HAP-1 (cell line): ENCODE results near the gene PRKD3.
"Not testable (repeated sequence)": the region's sequence is repeated elsewhere in the genome, so short reads cannot be mapped to it uniquely, and the experiment has no call there.

Source experiments
- DNase-seq, 2 experiments: peaks; one replicate each; pipeline ENCODE4 v3.0.0-alpha.2; 2016 to 2020; ENCODE audit warnings: low spot score in 2 of 2
- H3K27me3 ChIP-seq: fragments of 250-450 bp; sonication (Bioruptor Pico); 2 replicates; pipeline ENCODE4 v1.5.1; 2020; ENCODE audit warnings: low read depth, mild to moderate bottlenecking, moderate library complexity
- H3K36me3 ChIP-seq: fragments of 250-450 bp; sonication (Bioruptor Pico); replicated peaks from 2 replicates; pipeline ENCODE4 v1.5.1; 2020; ENCODE audit warnings: mild to moderate bottlenecking
- H3K4me1 ChIP-seq: fragments of 250-450 bp; sonication (Bioruptor Pico); 2 replicates; pipeline ENCODE4 v1.5.1; 2020; ENCODE audit warnings: mild to moderate bottlenecking
- H3K4me3 ChIP-seq: fragments of 250-450 bp; sonication (Bioruptor Pico); 2 replicates; pipeline ENCODE4 v1.5.1; 2020; ENCODE audit warnings: mild to moderate bottlenecking, moderate library complexity
- H3K9me3 ChIP-seq: fragments of 250-450 bp; sonication (Bioruptor Pico); 2 replicates; pipeline ENCODE4 v1.5.1; 2020; ENCODE audit warnings: mild to moderate bottlenecking, moderate library complexity
- in situ Hi-C: fragments of 300-500 bp; cut with MboI; formaldehyde crosslinking; loops from 3 replicates; pipeline ENCODE4 v1.14.3; 2020; ENCODE audit warnings: low sequenced_read_pairs, inconsistent platforms, mixed read lengths

PRKD3 gene

GRCh38 chr2:37316181-37316580 lies 8.5 kb downstream of the PRKD3 start:
- H3K9me3 ChIP-seq: no peaks in the 10 kb centered on the region
- in situ Hi-C loops: no loop called here
- peaks cover 2% of the 10 kb centered on the region for H3K4me1 ChIP-seq
- no peak overlapping the region for H3K4me3 ChIP-seq
- H3K36me3 ChIP-seq: no peaks in the 10 kb centered on the region; the same call in 1 of the 2 replicates
- no peaks in the 10 kb centered on the region for H3K27me3 ChIP-seq
- no peak for DNase-seq

DNA sequence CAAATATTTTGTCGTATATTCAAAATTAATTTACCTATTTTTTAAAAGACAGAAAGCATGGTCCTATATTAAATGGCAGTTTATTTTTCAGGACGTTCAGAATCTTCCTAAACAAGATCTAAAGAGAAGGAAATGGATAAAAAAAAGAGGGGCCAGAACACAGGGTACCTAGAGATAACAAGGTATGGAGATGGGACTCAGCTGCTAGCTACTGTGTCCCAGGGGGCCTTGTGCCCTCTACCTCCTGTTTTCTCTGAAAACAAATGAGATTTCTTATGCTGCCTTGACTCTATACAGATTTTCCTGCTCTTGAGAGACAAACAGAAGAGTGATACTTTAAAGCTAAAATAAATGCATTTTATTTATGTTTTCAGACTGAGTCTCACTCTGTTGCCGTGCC lies 9.3 kb downstream of the PRKD3 start:
- no peaks in the 10 kb centered on the region for H3K27me3 ChIP-seq
- no peak overlapping the region for H3K4me3 ChIP-seq
- DNase-seq: no peak
- in situ Hi-C loops: no loop called here
- no peaks in the 10 kb centered on the region; the same call in 1 of the 2 replicates for H3K36me3 ChIP-seq
- no peaks in the 10 kb centered on the region for H3K9me3 ChIP-seq
- H3K4me1 ChIP-seq: peaks cover 2% of the 10 kb centered on the region; the same call in 1 of the 2 replicates

- no peak for DNase-seq
- H3K9me3 ChIP-seq: no peaks in the 10 kb centered on the region
- H3K36me3 ChIP-seq: no peaks in the 10 kb centered on the region
- no peaks in the 10 kb centered on the region for H3K27me3 ChIP-seq
- no peak overlapping the region for H3K4me3 ChIP-seq
- H3K4me1 ChIP-seq: peaks cover 2% of the 10 kb centered on the region; the same call in 1 of the 2 replicates
- in situ Hi-C loops: no loop called here
Observed at GRCh38 chr2:37307500-37307899, 17.1 kb downstream of the PRKD3 start.

DNA sequence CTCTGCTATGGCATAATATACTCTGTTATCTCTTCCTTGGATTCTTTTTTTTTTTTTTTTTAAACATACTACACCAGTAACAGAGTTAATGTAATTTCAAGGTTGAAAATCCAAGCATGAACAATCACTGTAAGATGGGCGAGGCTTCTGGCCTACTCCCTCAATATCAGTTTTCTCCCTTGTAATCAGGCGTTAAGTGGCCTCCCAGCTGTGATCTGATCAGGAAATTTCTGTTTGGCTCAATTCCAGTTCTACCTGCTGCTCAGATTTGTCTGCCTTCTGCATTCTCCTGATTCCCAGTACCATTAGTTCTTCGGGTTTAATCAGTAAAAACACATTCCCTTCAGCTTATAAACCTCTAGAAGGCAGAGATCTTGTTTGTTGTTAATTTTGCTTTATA lies 18.6 kb downstream of the PRKD3 start:
- H3K9me3 ChIP-seq: no peaks in the 10 kb centered on the region
- no peaks in the 10 kb centered on the region for H3K27me3 ChIP-seq
- no peak for DNase-seq
- H3K4me1 ChIP-seq: no peaks in the 10 kb centered on the region
- in situ Hi-C loops: no loop called here
- no peak overlapping the region for H3K4me3 ChIP-seq
- H3K36me3 ChIP-seq: no peaks in the 10 kb centered on the region

DNA sequence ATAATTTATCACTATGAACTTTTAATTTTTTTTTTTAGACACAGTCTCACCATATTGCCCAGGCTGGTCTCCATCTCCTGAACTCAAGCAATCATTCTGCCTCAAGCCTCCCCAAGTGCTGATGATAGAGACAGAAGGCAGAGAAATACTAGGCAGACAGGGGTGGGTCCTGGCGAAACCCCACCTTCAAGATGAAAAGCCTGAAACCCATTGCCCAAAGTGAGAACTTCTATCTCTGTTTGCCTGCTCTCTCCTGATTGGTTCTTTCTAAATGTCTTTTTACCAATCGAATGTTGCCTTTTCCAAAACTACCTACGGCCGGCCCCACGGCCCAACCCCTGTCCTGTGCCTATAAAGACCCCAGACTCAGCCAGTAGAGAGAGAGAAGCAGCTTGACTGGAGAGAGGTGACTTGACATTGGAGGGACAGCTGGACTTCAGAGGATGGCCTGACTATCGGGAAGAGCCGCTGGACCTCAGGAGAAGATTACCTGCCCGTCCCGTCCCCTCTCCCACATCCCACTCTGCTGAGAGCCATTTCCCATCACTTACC lies 21.9 kb downstream of the PRKD3 start:
- no peaks in the 10 kb centered on the region for H3K4me1 ChIP-seq
- H3K4me3 ChIP-seq: no peak overlapping the region
- in situ Hi-C loops: no loop called here
- no peak for DNase-seq
- no peaks in the 10 kb centered on the region for H3K36me3 ChIP-seq
- H3K27me3 ChIP-seq: no peaks in the 10 kb centered on the region
- no peaks in the 10 kb centered on the region for H3K9me3 ChIP-seq

DNA sequence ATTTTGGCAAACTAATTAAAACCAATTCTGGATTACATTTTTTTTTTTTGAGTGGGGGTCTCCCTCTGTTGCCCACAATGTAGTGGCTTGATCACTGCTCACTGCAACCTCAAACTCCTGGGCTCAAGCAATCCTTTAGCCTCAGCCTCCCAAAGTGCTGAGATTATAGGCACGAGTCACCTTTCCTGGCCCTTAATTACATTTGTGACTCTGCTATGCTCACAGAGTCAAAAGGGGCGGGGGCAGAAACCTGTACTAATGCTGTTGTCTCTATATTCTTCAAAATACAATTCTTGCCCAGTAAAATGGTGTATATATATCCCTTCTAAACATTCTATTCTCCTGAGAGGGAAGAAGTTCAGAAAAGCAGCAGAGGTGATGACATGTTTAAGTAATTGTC lies 23.2 kb downstream of the PRKD3 start:
- Histone ChIP-seq H3K36me3 (no peaks in the 10 kb centered on the region), H3K9me3 (no peaks in the 10 kb centered on the region), H3K4me1 (no peaks in the 10 kb centered on the region), H3K4me3 (no peak overlapping the region), H3K27me3 (no peaks in the 10 kb centered on the region)
- no peak for DNase-seq
- in situ Hi-C loops: no loop called here

GRCh38 chr2:37300578-37300977 lies 24.1 kb downstream of the PRKD3 start:
- Histone ChIP-seq H3K4me3 (no peak overlapping the region), H3K9me3 (no peaks in the 10 kb centered on the region), H3K4me1 (no peaks in the 10 kb centered on the region), H3K36me3 (no peaks in the 10 kb centered on the region), H3K27me3 (no peaks in the 10 kb centered on the region)
- DNase-seq: no peak
- in situ Hi-C loops: no loop called here

DNA sequence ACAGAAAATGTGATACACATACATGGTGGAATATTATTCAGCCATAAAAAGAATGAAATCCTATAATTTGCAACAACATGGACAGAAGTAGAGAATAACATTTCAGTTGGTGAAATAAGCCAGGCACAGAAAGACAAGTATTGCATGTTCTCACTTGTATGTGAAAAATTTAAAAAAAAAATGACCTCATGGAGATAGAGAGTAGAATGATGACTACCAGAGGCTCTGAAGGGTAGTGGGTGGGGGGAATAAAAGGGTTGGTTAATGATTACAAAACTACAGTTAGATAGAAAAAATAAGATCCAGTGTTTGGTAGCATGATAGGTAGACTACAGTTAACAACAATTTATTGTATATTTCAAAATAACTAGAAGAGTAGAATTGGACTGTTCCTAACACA lies 24.5 kb downstream of the PRKD3 start:
- H3K36me3 ChIP-seq: no peaks in the 10 kb centered on the region
- DNase-seq: no peak
- H3K4me1 ChIP-seq: no peaks in the 10 kb centered on the region
- no peaks in the 10 kb centered on the region for H3K27me3 ChIP-seq
- in situ Hi-C loops: no loop called here
- H3K4me3 ChIP-seq: no peak overlapping the region
- H3K9me3 ChIP-seq: no peaks in the 10 kb centered on the region

GRCh38 chr2:37297632-37298031 lies 27.0 kb downstream of the PRKD3 start:
- H3K4me1 ChIP-seq: no peaks in the 10 kb centered on the region
- no peaks in the 10 kb centered on the region for H3K9me3 ChIP-seq
- H3K4me3 ChIP-seq: no peak overlapping the region
- no peaks in the 10 kb centered on the region; the same call in 1 of the 2 replicates for H3K36me3 ChIP-seq
- no peaks in the 10 kb centered on the region for H3K27me3 ChIP-seq
- in situ Hi-C loops: no loop called here
- no peak for DNase-seq

DNA sequence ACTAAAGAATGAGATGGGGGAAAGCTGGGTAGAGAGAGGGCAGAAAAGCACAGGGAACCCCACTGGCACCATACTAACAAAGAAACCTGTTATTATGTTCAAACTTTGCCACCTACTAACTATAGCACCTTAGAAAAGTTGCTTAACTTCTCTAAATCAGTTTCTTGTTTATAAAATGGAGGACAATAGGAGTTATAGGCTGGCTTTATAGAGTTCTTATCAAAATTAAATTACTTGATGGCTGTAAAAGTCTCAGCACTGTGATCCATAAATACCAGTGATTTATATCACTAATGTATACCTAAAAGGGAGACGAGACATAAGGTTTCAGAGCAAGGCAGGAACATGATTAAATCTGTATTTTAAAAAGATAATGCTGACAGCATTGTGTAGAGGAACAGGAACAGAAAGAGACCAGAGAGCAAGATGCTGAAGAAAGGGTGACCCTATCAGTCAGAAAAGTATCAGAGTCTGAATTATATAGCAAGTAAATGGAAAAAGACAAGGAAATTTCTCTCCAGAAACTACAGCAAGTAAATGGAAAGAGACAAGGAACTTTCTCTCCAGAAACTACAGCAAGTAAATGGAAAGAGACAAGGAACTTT lies 29.1 kb downstream of the PRKD3 start:
- Histone ChIP-seq H3K9me3 (no peaks in the 10 kb centered on the region), H3K36me3 (peaks cover 9% of the 10 kb centered on the region), H3K4me3 (no peak overlapping the region), H3K4me1 (no peaks in the 10 kb centered on the region), H3K27me3 (no peaks in the 10 kb centered on the region)
- no peak for DNase-seq
- in situ Hi-C loops: no loop called here

DNA sequence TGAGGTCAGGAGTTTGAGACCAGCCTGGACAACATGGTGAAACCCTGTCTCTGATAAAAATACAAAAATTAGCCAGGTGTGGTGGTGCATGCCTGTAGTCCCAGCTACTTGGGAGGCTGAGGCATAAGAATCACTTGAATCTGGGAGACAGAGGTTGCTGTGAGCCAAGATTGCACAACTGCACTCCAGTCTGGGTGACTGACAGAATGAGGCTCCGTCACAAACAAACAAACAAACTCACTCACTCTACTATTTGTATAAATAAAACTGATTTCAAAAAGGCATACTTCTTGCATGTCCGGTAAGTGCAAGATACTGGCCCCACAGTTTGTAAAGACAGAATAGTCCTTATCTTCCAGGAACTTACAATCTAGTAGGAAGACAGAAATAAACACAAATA lies 29.8 kb downstream of the PRKD3 start:
- H3K4me3 ChIP-seq, H3K36me3 ChIP-seq, H3K9me3 ChIP-seq, DNase-seq, H3K4me1 ChIP-seq, H3K27me3 ChIP-seq, in situ Hi-C loops: not testable (repeated sequence)

- DNase-seq: no peak
- H3K36me3 ChIP-seq: peaks cover 19% of the 10 kb centered on the region
- no peaks in the 10 kb centered on the region for H3K4me1 ChIP-seq
- H3K9me3 ChIP-seq: no peaks in the 10 kb centered on the region
- in situ Hi-C loops: no loop called here
- H3K27me3 ChIP-seq: no peaks in the 10 kb centered on the region
- no peak overlapping the region for H3K4me3 ChIP-seq
Observed at GRCh38 chr2:37291680-37292079, 33.0 kb downstream of the PRKD3 start.

DNA sequence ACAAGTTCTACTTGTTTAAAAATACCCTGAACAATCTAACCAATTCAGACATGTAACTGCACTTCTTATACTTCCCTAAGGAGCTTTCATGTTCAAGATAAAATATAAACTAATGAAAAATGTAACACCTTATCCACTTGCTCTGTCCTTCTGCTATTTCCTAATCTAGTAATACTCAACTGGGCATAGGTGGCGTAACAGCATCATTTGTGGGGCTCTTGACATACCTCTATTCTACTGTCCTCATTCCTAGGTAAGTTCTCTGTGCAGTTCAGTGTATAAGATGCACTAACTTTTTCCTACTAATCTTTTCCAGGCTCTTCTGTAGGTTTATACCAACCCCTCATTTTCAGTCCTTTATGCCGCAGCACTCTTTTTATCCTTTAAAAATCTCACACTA lies 36.7 kb downstream of the PRKD3 start:
- Histone ChIP-seq H3K4me1 (no peaks in the 10 kb centered on the region), H3K36me3 (peaks cover 25% of the 10 kb centered on the region)

GRCh38 chr2:37284381-37284780 lies 40.3 kb downstream of the PRKD3 start:
- in situ Hi-C loops: no loop called here
- H3K4me1 ChIP-seq: no peaks in the 10 kb centered on the region
- no peaks in the 10 kb centered on the region for H3K27me3 ChIP-seq
- peaks cover 43% of the 10 kb centered on the region for H3K36me3 ChIP-seq
- no peak overlapping the region for H3K4me3 ChIP-seq
- H3K9me3 ChIP-seq: no peaks in the 10 kb centered on the region
- no peak for DNase-seq

More for the DNA sequence above, 36.7 kb downstream of the PRKD3 start:
- DNase-seq: no peak
- Histone ChIP-seq H3K4me3 (no peak overlapping the region), H3K9me3 (no peaks in the 10 kb centered on the region), H3K27me3 (no peaks in the 10 kb centered on the region)
- in situ Hi-C loops: no loop called here

DNA sequence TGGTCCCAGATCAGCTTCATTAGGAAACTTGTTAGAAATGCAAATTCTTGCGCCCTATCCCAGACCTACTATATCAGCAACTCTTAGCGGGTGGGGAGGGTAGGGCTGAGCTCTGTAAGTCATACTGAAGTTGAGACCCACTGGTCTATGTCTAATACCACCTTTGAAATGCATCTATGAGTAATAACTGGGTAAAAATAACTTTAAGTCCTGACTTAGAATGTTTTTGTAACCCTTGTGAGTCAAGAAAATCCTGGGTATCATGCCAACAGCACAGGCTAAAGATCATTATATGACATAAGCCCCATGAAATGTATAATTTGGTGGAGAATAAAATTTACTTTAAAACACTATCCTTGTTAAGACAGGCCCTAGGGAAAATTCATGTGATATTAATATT lies 41.4 kb downstream of the PRKD3 start:
- Histone ChIP-seq H3K36me3 (peaks cover 45% of the 10 kb centered on the region), H3K27me3 (no peaks in the 10 kb centered on the region), H3K4me1 (no peaks in the 10 kb centered on the region), H3K4me3 (no peak overlapping the region), H3K9me3 (no peaks in the 10 kb centered on the region)
- in situ Hi-C loops: no loop called here
- DNase-seq: no peak
